ENCODE results near the gene CELF4.

Gene CELF4

GRCh38 chr18:37539236-37539635 is 26.4 kb downstream of the CELF4 start:
- DNase-seq (ENCODE audit: low spot score), result no peak
- no peak for TF ChIP-seq CTCF (IDR thresholded peaks at IDR 0.05; ENCODE audit: extremely low read depth, missing control alignments)

- TF ChIP-seq CTCF (IDR thresholded peaks at IDR 0.05; ENCODE audit: extremely low read depth, missing control alignments), result no peak
- DNase-seq (ENCODE audit: low spot score), result no peak
Measured at GRCh38 chr18:37538526-37539205, 26.9 kb downstream of the CELF4 start.

- TF ChIP-seq CTCF (IDR thresholded peaks at IDR 0.05; ENCODE audit: extremely low read depth, missing control alignments), result peak; percentile 75
- DNase-seq (ENCODE audit: low spot score), result peak; percentile 82
Measured at GRCh38 chr18:37537868-37538525, 27.6 kb downstream of the CELF4 start.

- TF ChIP-seq CTCF (IDR thresholded peaks at IDR 0.05; ENCODE audit: extremely low read depth, missing control alignments), result no peak
- DNase-seq (ENCODE audit: low spot score), result no peak
Measured at GRCh38 chr18:37536656-37537055, 28.9 kb downstream of the CELF4 start.

GRCh38 chr18:37535968-37536367 is 29.6 kb downstream of the CELF4 start:
- no peak for DNase-seq (ENCODE audit: low spot score)
- TF ChIP-seq CTCF (IDR thresholded peaks at IDR 0.05; ENCODE audit: extremely low read depth, missing control alignments), result no peak

- no peak for TF ChIP-seq CTCF (IDR thresholded peaks at IDR 0.05; ENCODE audit: extremely low read depth, missing control alignments)
- no peak for DNase-seq (ENCODE audit: low spot score)
Measured at GRCh38 chr18:37534627-37535026, 31.0 kb downstream of the CELF4 start.
